Right atrium auricular region (tissue), 2 donors: Measurements from ENCODE around the gene WWOX. TPM values are rescaled to one million over a fixed set of nuclear protein-coding genes. Genes with fewer than 3 reads are reported as not detected.
A peak's percentile ranks its signal among the peaks of the same experiment; 100 is the strongest.

ENCODE experiments used
- DNase-seq: peaks from one replicate; pipeline ENCODE4 v3.0.0-alpha.2; 2019; ENCODE audit warnings: low spot score
- H3K27ac ChIP-seq, 2 donors: fragments of 200-600 bp; sonication (generic); 1 replicate in 1 of 2; 2 replicates in 1 of 2; pipeline ENCODE4 v1.5.1; 2016 to 2019
- H3K27me3 ChIP-seq, 2 donors: fragments of 200-600 bp; sonication (generic); one replicate each; pipeline versions ENCODE4 v1.5.1 to v1.6.0; 2017 to 2019
- H3K36me3 ChIP-seq: fragments of 200-600 bp; sonication (generic); one replicate; pipeline ENCODE4 v1.5.1; 2016
- H3K4me1 ChIP-seq, 2 donors: fragments of 200-600 bp; sonication (generic); one replicate each; pipeline versions ENCODE4 v1.5.1 to v1.6.0; 2017 to 2019
- H3K4me3 ChIP-seq, 2 donors: fragments of 200-600 bp; sonication (generic); 1 replicate in 1 of 2; 2 replicates in 1 of 2; pipeline ENCODE4 v1.5.1; 2017 to 2019; ENCODE audit warnings: mild to moderate bottlenecking in 1 of 2, moderate library complexity in 1 of 2
- H3K9me3 ChIP-seq, 2 donors: fragments of 200-600 bp; sonication (generic); one replicate each; pipeline ENCODE4 v1.5.1; 2019
- total RNA-seq, 2 donors: library from RNA; depleted of rRNA; stranded (reverse); fragments of >200 nt; gene quantifications; one replicate each; pipeline ENCODE4 v1.1.0, GENCODE V29; 2016
- TF ChIP-seq, protein P1 (sequence below), 2 donors: fragments of 200-600 bp; sonication (generic); IDR thresholded peaks; one replicate each; pipeline ENCODE4 v1.5.1; 2019; ENCODE audit warnings: antibody characterized with exemption in 2 of 2

Gene WWOX
- total RNA-seq, 2 donors from 2014 or later = 14.8 to 20.8 TPM

DNA sequence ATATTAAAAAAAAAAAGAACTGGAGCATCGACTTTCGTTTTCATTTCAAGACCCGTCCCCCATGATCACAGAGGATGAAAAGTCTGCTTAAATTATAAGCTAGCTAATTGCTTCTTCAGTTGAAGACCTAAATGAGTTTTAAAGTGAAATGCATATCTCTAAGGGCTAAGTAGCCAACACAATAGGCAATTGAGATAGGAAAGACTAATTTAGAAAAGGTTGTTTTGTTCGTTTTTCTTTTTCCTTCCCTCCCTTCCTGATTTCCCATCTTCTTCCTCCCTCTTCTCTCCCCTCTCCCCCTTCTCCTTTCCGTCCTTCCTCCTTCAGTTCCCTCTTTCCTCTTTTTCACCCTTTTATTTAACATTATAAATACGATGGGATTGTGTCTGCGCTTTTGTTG is 377.2 kb downstream of the WWOX start:
- Histone ChIP-seq H3K27me3 (no peaks in the 10 kb centered on the region), H3K4me1 (no peaks in the 10 kb centered on the region)
- TF ChIP-seq, protein P1, sequence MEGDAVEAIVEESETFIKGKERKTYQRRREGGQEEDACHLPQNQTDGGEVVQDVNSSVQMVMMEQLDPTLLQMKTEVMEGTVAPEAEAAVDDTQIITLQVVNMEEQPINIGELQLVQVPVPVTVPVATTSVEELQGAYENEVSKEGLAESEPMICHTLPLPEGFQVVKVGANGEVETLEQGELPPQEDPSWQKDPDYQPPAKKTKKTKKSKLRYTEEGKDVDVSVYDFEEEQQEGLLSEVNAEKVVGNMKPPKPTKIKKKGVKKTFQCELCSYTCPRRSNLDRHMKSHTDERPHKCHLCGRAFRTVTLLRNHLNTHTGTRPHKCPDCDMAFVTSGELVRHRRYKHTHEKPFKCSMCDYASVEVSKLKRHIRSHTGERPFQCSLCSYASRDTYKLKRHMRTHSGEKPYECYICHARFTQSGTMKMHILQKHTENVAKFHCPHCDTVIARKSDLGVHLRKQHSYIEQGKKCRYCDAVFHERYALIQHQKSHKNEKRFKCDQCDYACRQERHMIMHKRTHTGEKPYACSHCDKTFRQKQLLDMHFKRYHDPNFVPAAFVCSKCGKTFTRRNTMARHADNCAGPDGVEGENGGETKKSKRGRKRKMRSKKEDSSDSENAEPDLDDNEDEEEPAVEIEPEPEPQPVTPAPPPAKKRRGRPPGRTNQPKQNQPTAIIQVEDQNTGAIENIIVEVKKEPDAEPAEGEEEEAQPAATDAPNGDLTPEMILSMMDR (IDR thresholded peaks at IDR 0.05) = no peak

DNA sequence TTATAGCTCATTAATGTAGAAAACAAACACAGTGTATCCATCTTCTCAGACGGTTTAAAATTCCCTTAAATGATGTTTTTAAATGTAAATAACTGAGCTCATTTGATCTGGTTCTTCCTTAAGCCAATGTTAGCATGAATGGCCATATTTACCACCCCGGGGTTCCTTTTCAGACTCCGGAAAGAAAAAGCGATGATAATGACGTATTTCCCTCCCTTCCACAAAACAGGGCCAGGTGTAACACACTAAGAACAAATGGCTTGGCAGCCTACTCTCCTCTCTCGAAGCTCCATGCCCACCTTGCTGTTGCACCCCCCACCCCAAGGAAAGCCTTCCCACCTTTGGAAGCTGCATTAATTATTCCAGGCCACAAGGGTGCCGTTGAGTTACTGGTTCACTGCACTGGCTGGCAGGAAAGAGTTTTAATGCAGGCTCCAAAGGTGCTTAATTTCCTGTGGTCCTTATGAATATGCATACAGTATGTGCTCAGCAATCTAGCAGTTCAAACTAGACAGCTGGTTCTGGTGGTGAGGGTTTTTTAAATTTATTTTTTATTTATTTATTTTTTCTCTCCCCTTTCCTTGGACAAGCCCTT is 378.9 kb downstream of the WWOX start:
- DNase-seq = no peak
- H3K36me3 ChIP-seq = no peaks in the 10 kb centered on the region
- no peaks in the 10 kb centered on the region for H3K9me3 ChIP-seq
- TF ChIP-seq, protein P1 (IDR thresholded peaks at IDR 0.05) = peak in 1 of 2 donors; percentile 52
- no peak overlapping the region for H3K27ac ChIP-seq
- no peaks in the 10 kb centered on the region for H3K27me3 ChIP-seq
- H3K4me3 ChIP-seq = no peak overlapping the region
- no peaks in the 10 kb centered on the region for H3K4me1 ChIP-seq

More for the DNA sequence above, 377.2 kb downstream of the WWOX start:
- Histone ChIP-seq H3K27ac (no peak overlapping the region), H3K36me3 (no peaks in the 10 kb centered on the region), H3K9me3 (no peaks in the 10 kb centered on the region), H3K4me3 (no peak overlapping the region)
- no peak for DNase-seq

DNA sequence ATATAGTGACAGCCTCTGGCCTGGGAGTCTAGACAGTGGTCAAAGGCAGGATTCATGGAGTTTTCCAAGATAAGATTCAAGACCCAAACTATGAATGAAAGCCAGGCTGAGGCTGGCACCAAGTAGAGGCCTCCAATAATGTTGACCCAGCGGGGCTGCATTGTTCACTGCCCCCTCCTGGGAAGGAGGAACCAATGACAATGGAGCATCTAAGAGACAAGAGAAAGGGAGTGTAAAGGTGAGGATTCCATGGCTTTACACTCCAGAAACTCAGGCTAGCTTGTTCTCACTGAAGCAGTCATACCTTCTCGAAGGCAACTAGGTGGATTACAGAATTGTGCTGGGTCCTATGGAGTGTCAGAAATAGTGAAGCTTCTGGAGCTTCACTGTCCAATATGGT is 380.3 kb downstream of the WWOX start:
- TF ChIP-seq, protein P1 (IDR thresholded peaks at IDR 0.05) = no peak
- DNase-seq = no peak
- no peak overlapping the region for H3K4me3 ChIP-seq
- H3K9me3 ChIP-seq = no peaks in the 10 kb centered on the region
- H3K27me3 ChIP-seq = no peaks in the 10 kb centered on the region
- H3K36me3 ChIP-seq = no peaks in the 10 kb centered on the region
- H3K27ac ChIP-seq = no peak overlapping the region
- no peaks in the 10 kb centered on the region for H3K4me1 ChIP-seq

- H3K4me1 ChIP-seq = no peaks in the 10 kb centered on the region
- no peaks in the 10 kb centered on the region for H3K36me3 ChIP-seq
- H3K27me3 ChIP-seq = no peaks in the 10 kb centered on the region
- H3K27ac ChIP-seq = no peak overlapping the region
- H3K9me3 ChIP-seq = no peaks in the 10 kb centered on the region
- DNase-seq = no peak
- H3K4me3 ChIP-seq = no peak overlapping the region
- TF ChIP-seq, protein P1 (IDR thresholded peaks at IDR 0.05) = no peak
These were observed 381.1 kb downstream of the WWOX start for GRCh38 chr16:78480588-78480987.

DNA sequence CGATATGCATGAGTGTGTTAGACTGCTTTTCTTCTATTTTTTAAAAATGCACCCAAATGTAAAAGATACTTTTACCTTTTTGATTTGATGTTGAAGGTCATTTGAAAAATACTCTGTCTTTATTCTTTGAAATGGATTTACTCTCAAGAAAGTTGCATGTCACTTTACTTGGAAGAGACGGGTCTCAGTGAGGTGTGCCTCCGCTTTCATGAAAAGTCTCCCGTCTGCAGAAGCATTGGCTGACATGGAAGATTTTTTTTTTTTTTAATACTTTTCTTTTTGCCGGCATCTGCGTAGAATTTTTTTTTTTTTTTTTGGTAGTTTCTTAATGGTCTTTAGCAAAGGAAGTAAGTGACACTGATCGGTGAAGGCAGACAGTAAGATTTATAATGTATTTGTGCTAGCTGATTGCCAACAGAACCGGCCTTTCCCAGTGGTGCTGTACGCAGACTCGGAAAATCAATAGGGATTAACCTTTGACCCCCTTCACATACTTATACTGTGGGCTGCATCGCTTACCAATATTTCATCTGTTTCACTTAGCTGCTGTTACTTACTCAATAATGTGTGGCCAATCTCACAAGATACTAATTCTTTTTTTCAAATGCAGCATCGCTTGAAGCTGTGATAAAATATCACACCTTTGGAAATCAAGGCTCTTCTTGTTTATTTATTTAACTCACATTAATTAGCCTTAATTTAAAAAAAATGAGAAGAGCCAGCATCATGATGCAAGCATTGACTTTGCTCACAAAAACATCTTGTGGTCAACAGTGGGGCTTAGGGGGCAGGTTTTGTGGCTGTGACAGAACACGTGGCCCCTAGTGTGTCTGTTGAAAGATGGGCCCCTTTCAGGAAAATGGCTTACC is 383.9 kb downstream of the WWOX start:
- Histone ChIP-seq H3K4me3 (no peak overlapping the region), H3K4me1 (no peaks in the 10 kb centered on the region), H3K9me3 (no peaks in the 10 kb centered on the region), H3K27me3 (no peaks in the 10 kb centered on the region), H3K36me3 (no peaks in the 10 kb centered on the region), H3K27ac (no peak overlapping the region)
- no peak for DNase-seq
- TF ChIP-seq, protein P1 (IDR thresholded peaks at IDR 0.05) = no peak
